Lower lobe of right lung (tissue), 2 donors: ENCODE data around the gene PDE11A. TPM values are rescaled to one million over a fixed set of nuclear protein-coding genes. Genes with fewer than 3 reads are reported as not detected.

Experiments used
- ATAC-seq, 2 donors: fragments of 200-7000 bp; cut with Tn5 transposase; one replicate each; pipeline ENCODE4 v1.9.1; 2020 to 2022; ENCODE audit warnings: mild to moderate bottlenecking in 2 of 2, moderate library complexity in 2 of 2
- DNase-seq: peaks from one replicate; pipeline ENCODE4 v3.0.0-alpha.2; 2020
- H3K27ac ChIP-seq: fragments of 200-600 bp; one replicate; pipeline ENCODE4 v1.8.0; 2022
- H3K27me3 ChIP-seq: fragments of 200-600 bp; one replicate; pipeline ENCODE4 v1.8.0; 2022; ENCODE audit warnings: low read depth
- H3K36me3 ChIP-seq: fragments of 200-600 bp; one replicate; pipeline ENCODE4 v1.8.0; 2022; ENCODE audit warnings: mild to moderate bottlenecking
- H3K4me1 ChIP-seq: fragments of 200-600 bp; one replicate; pipeline ENCODE4 v1.8.0; 2022
- H3K4me3 ChIP-seq: fragments of 200-600 bp; one replicate; pipeline ENCODE4 v1.8.0; 2022; ENCODE audit warnings: mild to moderate bottlenecking
- H3K9me3 ChIP-seq: fragments of 200-600 bp; one replicate; pipeline ENCODE4 v1.8.0; 2022
- intact Hi-C: fragments of 100-400 bp; cut with DNase I; formaldehyde crosslinking; loops from one replicate; pipeline ENCODE4 v1.11.0; 2022
- total RNA-seq: library from RNA; stranded (reverse); fragmentation: NEBNext Ultra II Directional; extraction: Animal tissue kit (Norgen Biotek cat#: 25700); gene quantifications from one replicate; pipeline ENCODE4 v1.2.1, GENCODE V29; 2021
- TF ChIP-seq, protein P1 (sequence below): fragments of 200-600 bp; IDR thresholded peaks from one replicate; pipeline ENCODE4 v1.8.0; 2022; ENCODE audit warnings: antibody characterized with exemption, mild to moderate bottlenecking
- donor health status: DM: no; HTN: yes; CAD: no; lungs with severe emphysema.

Gene PDE11A
- total RNA-seq, 1 donor from 2014 or later = 0.27 TPM

DNA sequence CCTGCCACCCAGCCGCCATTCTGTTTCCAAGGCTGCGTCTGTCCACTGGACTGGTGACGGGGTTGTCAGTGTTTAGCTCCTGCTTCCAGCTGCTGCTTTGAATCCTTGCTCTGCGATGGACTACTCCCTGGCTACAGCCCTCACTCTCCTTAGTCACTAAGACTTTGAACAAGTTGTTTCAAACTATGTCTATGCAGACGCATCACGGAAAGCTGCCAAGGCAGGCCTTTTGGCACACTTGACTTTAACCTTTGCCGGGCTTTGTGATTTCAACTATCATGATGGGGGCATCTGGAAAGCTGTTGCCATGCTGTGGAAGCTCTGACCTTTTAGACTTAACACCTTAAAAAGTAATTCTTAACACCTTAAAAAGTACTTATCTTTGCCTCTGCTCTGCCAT is 54.4 kb downstream of the PDE11A start:
- Histone ChIP-seq H3K27me3 (no peaks in the 10 kb centered on the region), H3K4me3 (no peak overlapping the region), H3K36me3 (no peaks in the 10 kb centered on the region), H3K27ac (no peak overlapping the region), H3K4me1 (no peaks in the 10 kb centered on the region), H3K9me3 (no peaks in the 10 kb centered on the region)
- DNase-seq (no peak), ATAC-seq (no peak)
- intact Hi-C loops = no loop called here
- TF ChIP-seq, protein P1, sequence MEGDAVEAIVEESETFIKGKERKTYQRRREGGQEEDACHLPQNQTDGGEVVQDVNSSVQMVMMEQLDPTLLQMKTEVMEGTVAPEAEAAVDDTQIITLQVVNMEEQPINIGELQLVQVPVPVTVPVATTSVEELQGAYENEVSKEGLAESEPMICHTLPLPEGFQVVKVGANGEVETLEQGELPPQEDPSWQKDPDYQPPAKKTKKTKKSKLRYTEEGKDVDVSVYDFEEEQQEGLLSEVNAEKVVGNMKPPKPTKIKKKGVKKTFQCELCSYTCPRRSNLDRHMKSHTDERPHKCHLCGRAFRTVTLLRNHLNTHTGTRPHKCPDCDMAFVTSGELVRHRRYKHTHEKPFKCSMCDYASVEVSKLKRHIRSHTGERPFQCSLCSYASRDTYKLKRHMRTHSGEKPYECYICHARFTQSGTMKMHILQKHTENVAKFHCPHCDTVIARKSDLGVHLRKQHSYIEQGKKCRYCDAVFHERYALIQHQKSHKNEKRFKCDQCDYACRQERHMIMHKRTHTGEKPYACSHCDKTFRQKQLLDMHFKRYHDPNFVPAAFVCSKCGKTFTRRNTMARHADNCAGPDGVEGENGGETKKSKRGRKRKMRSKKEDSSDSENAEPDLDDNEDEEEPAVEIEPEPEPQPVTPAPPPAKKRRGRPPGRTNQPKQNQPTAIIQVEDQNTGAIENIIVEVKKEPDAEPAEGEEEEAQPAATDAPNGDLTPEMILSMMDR = no peak

GRCh38 chr2:178016612-178017011 is 56.0 kb downstream of the PDE11A start:
- no peaks in the 10 kb centered on the region for H3K4me1 ChIP-seq
- ATAC-seq = no peak
- intact Hi-C loops = no loop called here
- H3K27ac ChIP-seq = no peak overlapping the region
- no peaks in the 10 kb centered on the region for H3K9me3 ChIP-seq
- H3K27me3 ChIP-seq = no peaks in the 10 kb centered on the region
- H3K36me3 ChIP-seq = no peaks in the 10 kb centered on the region
- no peak for DNase-seq
- TF ChIP-seq, protein P1 = no peak
- H3K4me3 ChIP-seq = no peak overlapping the region

- Histone ChIP-seq H3K4me1 (no peaks in the 10 kb centered on the region), H3K27ac (no peak overlapping the region), H3K36me3 (no peaks in the 10 kb centered on the region), H3K9me3 (no peaks in the 10 kb centered on the region), H3K27me3 (no peaks in the 10 kb centered on the region), H3K4me3 (no peak overlapping the region)
- intact Hi-C loops = no loop called here
- DNase-seq = no peak
- TF ChIP-seq, protein P1 = no peak
- no peak for ATAC-seq
Observed at GRCh38 chr2:178012639-178013038, 59.9 kb downstream of the PDE11A start.

- DNase-seq (no peak), ATAC-seq (no peak)
- TF ChIP-seq, protein P1 = no peak
- intact Hi-C loops = no loop called here
- Histone ChIP-seq H3K4me3 (no peak overlapping the region), H3K36me3 (no peaks in the 10 kb centered on the region), H3K27me3 (no peaks in the 10 kb centered on the region), H3K4me1 (no peaks in the 10 kb centered on the region), H3K27ac (no peak overlapping the region), H3K9me3 (no peaks in the 10 kb centered on the region)
Observed at GRCh38 chr2:178009813-178010212, 62.8 kb downstream of the PDE11A start.

DNA sequence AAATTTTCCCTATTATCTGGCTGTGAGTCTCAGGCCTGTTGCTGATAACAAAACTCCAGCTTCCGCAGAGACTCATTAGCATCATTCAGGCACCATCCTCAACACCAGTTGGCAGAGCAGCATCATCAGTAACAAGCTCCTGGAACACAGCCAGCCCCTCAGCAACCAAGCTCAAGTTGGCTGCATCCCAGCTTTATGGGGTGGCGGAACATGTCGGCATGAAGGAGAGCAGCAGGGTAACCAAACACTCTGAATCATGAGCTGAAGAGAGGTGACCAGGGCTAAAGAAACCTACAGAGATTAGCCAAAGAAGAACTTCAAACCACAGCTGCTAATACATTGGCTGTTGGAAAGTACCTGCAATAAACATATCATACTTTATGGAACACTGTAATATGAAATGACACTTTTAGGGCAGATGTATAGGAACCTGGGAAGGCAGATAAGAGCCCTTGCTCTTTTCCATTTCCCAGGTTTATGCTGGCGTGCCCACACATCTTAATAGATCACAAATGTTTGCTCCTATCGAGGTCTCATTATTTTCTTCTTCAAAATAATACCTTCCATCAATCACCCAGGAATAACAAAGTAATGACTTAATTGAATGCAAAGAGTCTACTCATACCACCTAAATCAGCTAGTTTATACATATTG is 63.8 kb downstream of the PDE11A start:
- no peaks in the 10 kb centered on the region for H3K9me3 ChIP-seq
- H3K4me3 ChIP-seq = no peak overlapping the region
- TF ChIP-seq, protein P1 = no peak
- no peaks in the 10 kb centered on the region for H3K4me1 ChIP-seq
- no peaks in the 10 kb centered on the region for H3K36me3 ChIP-seq
- no peak for DNase-seq
- H3K27ac ChIP-seq = no peak overlapping the region
- H3K27me3 ChIP-seq = no peaks in the 10 kb centered on the region
- no peak for ATAC-seq
- intact Hi-C loops = no loop called here
